ENCODE data around the gene PACSIN3.

Gene PACSIN3

GRCh38 chr11:47175746-47176327 is 10.4 kb downstream of the PACSIN3 start:
- no peak for DNase-seq

DNA sequence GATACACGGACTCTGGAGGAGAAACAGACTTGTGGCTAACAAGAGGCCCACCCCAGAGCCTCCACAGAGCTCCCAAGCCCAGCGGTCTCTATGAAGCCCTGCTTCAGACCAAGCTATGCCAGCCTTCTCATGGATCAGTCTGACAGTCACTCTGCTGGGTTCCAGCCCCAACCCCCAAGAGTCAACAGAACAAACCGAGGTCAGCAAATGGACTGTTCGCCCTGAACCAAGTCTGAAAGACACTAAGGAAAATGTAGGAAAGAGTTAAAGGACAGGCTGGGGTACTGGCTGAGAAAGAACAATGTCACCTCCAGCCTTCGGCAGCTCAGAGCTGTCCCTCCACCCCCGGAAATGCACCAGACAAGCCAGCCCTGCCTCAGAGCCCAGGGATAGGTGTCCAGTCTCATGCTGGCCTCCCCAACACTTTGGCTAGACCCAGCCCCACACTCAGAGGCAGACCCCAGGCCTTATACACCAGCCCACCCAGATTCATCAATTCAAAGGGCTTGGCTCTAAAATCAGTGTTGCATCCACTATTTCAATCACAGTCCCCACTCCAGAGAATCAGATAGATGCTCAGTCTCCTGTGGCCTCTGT is 13.4 kb downstream of the PACSIN3 start:
- no peak for DNase-seq

GRCh38 chr11:47171856-47172255 is 14.4 kb downstream of the PACSIN3 start:
- no peak for DNase-seq

DNA sequence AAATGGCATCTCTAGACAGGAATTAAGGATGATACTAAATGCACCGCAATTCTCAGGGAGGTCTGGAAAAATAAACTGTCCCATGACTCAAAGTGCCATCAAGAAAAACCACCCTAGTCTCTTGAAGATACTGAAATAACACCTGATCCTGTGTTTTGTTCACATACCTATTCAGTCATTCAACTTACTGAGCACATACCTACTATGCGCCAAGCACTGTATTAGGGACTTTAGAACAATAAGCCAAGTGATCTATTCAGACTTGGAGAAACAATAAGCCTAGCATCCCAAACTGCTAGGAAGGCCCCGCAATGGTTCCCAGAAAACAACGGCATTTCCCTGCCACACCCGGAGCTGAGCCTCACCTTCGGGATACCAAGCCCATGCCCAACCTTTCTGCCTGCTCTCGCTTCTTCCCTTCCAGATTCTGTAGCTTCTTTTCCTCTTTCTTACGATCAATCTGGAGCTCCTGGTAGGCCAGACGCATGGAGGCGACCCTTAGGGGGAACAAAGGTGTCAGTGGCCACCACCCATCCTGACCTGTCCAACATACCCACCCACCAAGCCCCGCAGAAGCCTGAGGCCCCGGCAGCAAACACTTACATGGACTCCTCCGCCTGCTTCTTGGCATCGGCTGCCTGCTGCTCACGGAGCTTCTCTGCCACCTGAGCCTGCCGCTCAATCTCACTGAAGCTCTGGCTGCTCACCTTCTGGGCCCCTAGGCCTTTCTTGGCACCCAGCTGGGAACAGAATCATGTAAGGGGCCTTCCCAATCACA is 15.0 kb downstream of the PACSIN3 start:
- DNase-seq, result no peak

DNA sequence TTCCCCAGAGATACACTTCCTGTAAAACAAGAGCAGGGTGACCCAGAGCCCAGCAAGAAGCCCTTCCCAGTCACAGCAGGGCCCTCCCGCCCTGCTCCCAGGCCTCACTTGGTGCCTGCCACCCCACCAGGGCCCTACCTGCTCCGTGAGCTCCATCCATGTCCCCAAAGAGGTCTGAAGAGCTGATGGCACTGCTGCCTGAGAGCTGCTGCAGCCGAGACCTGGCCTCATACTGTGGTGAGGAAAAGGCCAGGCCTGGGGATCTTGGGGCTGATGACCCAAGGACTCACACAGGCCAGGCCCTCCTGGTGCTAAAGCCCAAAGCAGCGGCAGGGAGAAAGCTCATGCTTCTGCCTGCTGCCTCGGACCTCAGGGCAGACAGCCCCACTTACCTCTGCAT is 19.9 kb downstream of the PACSIN3 start:
- no peak for DNase-seq

DNA sequence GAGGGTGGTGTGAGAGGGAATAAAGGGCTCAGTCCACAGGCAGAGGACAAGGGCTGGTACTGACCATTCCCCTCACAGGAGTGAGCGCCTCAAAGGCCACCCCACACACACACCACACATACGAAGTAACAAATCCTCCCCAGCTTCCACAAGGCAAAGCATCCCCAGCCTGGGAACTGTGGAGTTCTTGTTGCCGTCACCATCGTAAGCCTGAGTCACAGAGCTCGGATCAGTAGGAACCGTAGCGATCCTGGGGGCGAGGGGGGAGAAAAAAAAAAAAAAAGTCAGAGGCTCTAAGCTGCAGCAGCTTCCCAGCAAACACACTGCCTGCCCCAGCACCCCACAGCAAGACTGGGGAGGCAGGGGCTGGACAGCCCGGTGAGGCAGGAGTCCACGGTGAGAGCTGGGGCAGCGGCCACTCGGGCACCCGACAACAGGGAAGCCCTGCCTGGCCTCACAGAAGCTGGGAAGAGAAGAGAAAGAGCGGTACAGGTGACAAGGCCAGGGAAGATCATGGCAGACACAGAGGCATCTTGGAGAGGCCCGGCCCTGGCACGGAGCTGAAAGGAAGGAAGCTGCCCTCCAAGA is 20.9 kb downstream of the PACSIN3 start:
- DNase-seq, result no peak

DNA sequence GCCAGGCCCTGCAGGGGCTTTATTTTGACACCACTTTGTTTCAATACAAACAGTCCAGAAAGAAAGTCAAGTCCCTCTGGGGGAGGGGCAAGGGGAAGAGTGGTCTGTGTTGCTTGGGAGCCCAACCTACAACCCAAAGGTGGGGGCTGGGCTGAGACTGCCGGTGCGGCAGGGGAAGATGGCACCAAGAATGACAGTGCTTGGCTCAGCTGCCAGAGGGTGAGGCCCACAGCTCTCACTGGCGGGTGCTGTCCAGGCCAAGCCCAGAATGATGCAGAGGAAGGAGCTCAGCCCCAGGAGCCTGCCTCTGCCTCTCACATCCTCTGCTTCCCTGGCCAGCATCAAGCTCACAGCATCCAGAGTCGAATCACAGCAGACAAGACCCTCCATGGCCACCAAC is 21.9 kb downstream of the PACSIN3 start:
- no peak for DNase-seq

GRCh38 chr11:47163898-47164297 is 22.3 kb downstream of the PACSIN3 start:
- DNase-seq, result no peak

DNA sequence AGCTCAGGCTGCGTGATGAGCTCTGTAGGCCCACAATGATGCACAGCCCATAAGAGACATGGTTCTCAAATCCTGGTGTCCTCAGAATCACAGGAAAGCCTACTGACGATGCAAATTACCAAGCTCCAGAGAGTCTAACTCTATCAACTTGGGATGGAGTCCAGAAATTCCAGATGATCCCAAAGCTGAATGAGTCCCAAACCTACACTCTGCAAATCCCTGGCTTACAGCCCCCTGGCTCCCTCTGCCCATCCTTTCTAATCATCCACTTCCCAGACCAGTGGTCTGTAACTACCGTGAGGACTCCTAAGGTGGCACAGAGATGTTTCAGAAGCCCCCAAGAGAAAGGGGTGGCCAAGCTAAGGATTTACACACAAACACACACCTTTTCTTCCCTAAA is 23.0 kb downstream of the PACSIN3 start:
- DNase-seq, result no peak

GRCh38 chr11:47162426-47162825 is 23.8 kb downstream of the PACSIN3 start:
- no peak for DNase-seq

DNA sequence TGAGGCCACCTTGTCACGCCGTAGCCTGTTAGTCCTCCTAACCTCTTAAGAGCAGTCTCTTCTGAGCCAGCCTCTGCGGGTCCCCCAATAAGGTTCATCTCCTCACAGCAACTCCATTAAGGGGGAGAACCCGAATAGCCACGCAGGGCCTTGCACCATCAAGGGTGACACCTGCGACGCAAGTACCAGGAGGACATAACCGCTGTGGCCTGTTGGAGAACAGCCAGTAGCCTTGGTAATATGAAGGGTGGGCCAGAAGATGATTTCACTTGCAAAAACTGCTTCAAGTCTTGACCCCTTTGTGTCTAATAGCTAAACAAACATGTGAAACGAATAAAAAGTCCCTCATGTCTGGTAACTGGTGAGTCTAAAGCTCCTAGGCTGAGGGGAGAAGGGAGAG is 24.3 kb downstream of the PACSIN3 start:
- no peak for DNase-seq

DNA sequence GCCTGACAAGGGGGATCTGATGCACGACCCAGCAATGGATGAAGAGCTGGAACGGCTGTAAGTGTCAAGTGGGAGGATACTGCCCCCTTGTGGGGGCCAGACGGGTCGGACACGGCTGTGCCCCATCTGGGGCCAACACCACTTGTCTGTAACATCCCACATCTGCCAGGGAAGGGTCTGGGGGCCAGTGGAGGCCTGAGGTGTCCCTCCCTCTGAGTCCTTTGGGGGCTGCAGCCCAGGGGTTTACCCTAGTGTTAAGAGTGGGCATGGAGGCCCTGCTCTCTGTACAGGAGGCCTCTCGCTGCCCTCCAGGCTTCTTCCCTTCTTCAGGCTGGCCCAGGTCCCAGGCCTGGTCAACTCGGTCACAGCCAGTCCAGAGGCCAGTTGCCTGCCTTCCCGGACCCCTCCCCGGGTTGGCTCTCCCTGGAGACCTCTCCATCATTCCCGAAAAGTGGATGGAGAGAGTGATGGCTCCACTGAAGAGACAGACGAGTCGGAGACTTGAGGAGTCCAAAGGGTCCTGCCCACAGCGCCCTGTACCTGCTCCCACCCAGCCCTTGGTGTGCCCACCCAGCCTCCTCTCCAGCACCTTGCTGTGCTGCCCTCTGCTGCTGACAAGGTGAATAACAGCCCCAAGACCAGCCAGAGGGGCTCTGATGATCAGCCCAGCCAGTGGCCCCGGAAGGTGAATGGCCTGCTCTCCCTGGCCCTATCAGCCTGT is 24.9 kb downstream of the PACSIN3 start:
- peak; percentile 57 for DNase-seq

- DNase-seq, result no peak
Measured at GRCh38 chr11:47160753-47161133, 25.5 kb downstream of the PACSIN3 start.

- no peak for DNase-seq
Measured at GRCh38 chr11:47158242-47158641, 28.0 kb downstream of the PACSIN3 start.

GRCh38 chr11:47157805-47158204 is 28.4 kb downstream of the PACSIN3 start:
- no peak for DNase-seq

- DNase-seq, result no peak
Measured at GRCh38 chr11:47156951-47157350, 29.3 kb downstream of the PACSIN3 start.

- DNase-seq, result no peak
Measured at GRCh38 chr11:47156333-47156732, 29.9 kb downstream of the PACSIN3 start.

- no peak for DNase-seq
Measured at GRCh38 chr11:47155879-47156278, 30.4 kb downstream of the PACSIN3 start.

DNA sequence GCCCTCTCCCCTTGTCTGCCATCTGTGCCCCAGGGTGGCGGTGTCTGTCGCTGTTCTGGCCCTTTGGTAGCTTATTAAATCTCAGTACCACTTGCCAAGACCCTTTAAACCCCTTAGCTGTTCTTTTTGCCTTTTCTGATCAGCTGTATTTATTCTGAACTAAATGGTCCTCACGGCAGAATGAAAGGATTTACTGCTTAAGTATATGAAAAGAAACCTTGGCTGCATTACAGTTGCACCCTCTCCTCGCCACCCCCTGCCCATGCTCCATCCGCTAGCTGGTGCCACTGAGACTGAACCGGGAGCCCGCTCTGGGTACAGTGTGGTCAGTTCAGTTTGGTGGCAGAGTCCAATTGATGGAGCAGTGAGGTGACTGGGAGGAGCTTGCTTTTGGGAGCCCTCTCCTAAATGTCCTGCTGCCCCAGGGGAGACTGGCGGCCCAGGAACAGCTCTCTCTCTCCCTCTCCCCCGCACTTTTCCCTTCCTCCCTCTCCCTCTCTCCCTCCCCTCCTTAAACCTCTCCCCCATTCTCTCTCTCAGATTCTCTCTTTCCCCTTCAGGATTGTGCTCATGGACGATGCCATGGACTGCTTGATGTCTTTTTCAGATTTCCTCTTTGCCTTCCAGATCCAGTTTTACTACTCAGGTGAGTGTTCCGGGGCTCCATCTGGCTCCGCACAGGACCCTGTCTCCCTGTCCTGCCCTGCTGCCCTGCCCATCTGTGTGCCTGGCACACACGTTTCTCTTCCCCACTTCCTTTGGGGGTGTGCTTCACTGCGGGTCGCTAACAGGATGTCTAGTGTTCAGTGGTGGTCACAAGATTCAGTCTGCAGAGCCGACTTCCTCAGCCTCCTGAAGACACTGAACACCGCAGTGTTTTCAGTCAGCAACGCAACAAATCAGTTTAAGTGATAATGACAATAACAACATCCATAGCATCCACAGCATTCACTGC is 31.3 kb downstream of the PACSIN3 start:
- DNase-seq, result no peak

- DNase-seq, result peak; percentile 50
Measured at GRCh38 chr11:47152953-47153950, 33.0 kb downstream of the PACSIN3 start.
